HG03064 (cell line): Measurements from ENCODE around the gene API5.

Experiments used
- ATAC-seq: cut with Tn5 transposase; IDR thresholded peaks from one replicate; pipeline ENCODE4 v1.9.1; 2021; ENCODE audit warnings: low read depth; ENCODE audit not compliant: unreplicated experiment

The API5 gene

GRCh38 chr11:43358801-43359421 lies 47.1 kb downstream of the API5 start, which contains the start of gene TTC17:
TSS of gene TTC17 (plus strand) at chr11:43358920. CDS start at chr11:43358955, 35 bp downstream.
- peak; percentile 91 for ATAC-seq

- ATAC-seq: peak; percentile 43
Observed at GRCh38 chr11:43359422-43359818, 47.6 kb downstream of the API5 start.

DNA sequence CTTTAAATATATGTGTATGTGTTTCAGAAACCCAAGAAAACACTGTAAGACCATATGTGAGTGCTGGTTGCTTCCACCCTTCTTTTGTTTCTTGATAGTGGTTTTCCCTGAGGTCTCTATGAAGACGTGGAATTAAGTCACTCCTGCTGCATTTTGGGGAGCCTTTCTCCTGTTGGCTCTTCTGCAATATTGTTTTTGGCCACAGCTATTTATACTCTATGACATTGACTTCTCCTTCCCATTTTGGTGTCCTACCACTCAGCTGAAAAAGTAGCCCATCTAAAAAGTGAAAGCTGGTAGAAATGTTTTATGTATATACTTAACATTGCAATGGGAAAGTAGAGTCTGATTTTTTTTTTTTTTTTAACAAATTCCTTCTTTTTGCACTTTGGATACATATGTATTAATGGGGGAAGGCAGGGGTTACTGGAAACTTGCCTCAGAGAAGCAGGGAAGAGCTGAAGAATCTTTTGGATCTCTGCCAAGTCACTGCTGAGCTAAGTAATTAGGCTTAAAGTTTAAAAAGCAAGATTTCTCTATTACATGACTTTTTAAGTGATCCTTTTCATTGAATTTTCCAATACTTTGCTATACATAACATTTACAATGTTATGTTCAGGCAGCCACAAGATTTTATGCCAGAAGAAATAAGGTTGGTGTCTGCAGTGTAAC lies 48.7 kb downstream of the API5 start:
- ATAC-seq: no peak

GRCh38 chr11:43366677-43367076 lies 54.9 kb downstream of the API5 start:
- no peak for ATAC-seq

- no peak for ATAC-seq
Observed at GRCh38 chr11:43367382-43368178, 55.8 kb downstream of the API5 start.

GRCh38 chr11:43376065-43376464 lies 64.3 kb downstream of the API5 start:
- no peak for ATAC-seq

DNA sequence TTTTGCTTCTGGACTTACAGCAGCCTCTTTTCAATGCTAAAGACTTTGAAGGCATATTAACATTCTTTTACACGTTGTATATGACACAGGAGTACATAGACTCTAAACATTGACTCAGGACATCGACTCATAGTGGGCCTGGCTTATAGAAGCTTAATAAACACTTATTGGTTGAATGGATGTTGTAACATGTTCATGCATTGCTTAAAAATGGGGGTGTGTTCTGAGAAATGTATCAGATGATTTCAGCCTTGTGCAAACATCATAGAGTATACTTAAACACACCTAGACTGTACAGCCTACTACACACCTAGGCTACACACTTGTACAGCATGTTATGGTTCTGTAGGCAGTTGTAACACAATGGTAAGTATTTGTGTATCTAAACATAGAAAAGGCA lies 64.8 kb downstream of the API5 start:
- no peak for ATAC-seq

GRCh38 chr11:43377389-43377788 lies 65.6 kb downstream of the API5 start:
- ATAC-seq: no peak

DNA sequence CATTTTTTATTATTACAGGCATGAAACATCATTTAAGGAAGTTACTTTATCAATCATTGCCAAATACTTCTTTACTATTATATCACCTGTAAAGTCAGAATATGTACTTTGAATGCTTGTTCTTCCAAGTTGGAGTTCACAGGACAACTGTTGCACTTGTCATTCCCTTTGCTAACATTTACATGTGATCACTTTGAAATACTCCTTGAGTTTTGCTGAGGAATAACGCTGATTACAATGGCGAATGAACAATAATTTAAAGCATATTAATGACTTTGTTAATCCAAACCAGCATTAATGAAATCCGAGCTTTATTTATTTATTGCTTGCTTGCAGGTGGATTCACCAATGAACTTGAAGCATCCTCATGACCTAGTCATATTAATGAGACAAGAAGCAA lies 67.1 kb downstream of the API5 start:
- no peak for ATAC-seq

DNA sequence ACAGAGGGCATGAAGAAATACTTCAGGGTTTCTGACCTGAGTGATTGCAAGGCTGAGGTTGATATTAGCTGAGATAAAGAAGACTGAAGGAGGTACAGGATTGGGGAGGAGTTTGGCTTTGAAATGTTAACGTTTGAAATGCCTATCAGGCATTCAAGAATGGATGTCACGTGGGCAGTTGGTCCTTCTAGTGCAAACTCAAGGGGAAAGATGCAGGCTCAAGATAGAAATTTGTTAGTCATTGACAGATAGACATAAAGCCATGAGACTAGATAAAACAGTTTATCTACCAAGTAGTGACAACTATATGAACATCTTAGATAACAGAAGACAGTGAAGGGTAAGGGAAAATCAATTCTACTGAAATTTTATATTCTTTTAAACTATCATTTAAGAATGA lies 70.0 kb downstream of the API5 start:
- ATAC-seq: no peak

- ATAC-seq: no peak
Observed at GRCh38 chr11:43382614-43383013, 70.8 kb downstream of the API5 start.

- ATAC-seq: no peak
Observed at GRCh38 chr11:43384393-43384792, 72.6 kb downstream of the API5 start.

- ATAC-seq: no peak
Observed at GRCh38 chr11:43392713-43393112, 80.9 kb downstream of the API5 start.

GRCh38 chr11:43393765-43394355 lies 82.1 kb downstream of the API5 start:
- ATAC-seq: no peak
